Measurements from ENCODE around the gene FBXO31.

FBXO31 gene

DNA sequence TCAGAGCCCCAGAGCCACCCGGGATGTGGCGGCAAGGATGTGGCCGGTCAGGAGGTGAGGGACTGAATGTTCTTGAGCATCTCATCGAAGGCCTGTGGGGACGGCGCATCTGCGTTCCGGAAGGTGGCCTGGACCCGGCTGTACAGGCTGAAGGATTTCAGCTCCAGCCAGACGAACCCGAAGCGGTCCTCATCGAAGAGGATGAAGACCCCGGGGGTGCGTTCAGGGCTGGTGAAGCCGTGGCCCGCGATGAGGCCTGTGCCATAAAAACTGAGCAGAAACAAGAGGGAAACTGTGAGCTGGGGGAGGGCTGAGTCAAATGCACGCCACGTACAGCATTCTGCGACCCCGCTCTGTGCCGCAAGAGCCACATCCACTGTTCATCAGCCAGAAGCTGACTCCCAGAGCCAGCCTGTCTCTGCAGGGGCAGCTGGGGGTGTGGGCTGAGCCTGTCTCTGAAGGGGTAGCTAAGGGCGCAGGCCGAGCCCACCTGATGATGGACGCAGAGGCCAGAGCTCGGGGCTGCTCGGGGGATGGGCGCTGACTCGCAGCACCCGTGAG, 52.3 kb downstream of the FBXO31 start:
- H3K27ac ChIP-seq: no peak overlapping the region
- no peak for DNase-seq (ENCODE audit: low read depth, low spot score)

DNA sequence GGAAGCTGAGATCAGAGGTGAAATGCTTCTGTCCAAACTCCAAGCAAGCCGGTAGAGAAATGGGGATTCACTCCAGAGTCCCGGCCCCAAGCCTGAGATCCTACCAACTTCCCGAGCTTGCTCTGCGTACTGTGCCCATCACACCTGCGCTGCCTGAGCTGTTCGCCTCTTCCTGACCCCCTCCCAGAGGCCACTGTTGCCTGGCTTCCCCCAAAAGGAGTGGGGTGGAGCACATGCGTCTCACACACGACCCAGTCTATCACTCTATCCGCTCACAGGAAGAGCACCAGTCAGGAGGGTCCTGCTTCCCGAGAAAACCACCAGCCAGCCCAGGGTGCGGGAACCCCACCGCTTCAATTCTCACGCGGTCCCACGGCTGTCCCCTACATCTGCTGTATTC, 52.9 kb downstream of the FBXO31 start:
- H3K27ac ChIP-seq: no peak overlapping the region

DNA sequence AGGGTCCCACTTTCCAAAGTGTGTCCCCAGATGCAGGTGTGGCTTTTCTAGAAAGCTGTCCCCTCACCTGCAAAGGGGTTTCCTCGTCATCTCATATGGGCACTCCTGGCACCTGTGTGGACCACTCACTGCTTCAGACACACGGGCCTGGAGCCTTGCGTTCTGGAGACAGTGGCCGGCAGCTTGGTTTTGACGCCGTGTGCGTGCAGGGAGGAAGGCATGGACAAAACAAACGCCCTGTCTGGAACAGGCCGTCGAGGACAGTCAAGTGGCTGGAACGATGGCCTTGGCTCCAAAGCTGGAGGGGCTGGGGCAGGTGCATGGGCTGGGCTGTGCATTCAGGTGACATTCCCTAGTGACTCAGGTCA, 53.3 kb downstream of the FBXO31 start:
- H3K27ac ChIP-seq: no peak overlapping the region
- DNase-seq (ENCODE audit: low read depth, low spot score): no peak

More for the DNA sequence above, 52.9 kb downstream of the FBXO31 start:
- DNase-seq (ENCODE audit: low read depth, low spot score): no peak

DNA sequence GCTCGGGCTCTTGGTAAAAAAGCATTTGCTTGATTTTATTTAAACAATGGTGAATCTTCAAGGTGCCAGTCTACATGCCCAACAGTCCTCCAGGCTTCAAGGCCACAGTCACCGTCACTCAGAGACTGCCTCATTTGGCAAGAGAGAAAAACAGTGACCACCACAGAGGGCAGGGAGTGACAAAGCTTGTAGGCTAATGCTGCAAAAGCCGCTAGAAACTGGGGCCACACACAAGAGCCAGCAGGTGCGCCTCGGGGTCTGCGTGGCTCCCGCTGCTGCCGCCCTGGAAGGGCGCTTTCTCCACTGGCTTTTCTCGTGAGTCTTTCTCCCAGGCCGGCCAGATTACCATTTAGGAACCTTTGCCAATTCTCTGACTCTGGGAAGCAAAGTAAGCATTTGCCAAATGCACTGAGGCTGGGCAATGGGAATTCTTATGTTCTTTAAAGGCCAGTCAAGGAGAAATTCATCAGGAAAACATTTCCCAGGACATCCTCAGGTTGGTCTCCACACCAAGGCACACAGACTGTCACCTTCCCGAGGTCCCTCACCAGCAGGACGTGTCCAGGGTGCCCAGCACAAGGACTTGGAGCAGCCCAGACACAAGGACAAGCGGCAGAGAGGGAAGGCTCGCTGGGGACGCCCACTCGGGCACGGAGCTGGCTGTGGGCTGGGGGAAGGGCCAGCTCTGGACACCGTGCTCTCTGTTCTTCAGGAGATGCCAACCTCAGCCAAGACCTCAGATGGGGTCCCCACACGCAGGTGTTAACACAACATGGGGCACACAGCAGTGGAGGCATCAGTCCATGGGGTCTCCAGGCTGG, 53.9 kb downstream of the FBXO31 start:
- H3K27ac ChIP-seq: no peak overlapping the region
- no peak for DNase-seq (ENCODE audit: low read depth, low spot score)

DNA sequence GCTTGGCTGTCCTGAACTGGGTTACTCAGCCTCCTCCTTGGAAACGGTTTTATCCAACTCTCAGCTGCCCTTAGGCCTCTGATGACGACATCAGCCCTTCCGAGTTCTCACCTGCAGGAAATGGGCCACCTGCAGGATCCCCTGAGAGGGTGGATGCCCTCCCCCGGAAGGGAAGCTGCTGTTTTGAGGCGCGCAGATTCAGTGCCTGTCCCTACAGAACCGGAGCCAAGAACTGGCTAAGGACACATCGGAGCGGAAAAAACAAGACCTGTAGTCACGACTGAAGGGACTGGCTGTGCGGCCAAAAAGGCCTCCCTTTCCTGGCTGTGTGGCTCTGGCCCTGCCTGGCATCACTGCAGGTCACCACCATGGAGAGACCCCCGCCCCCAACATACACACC, 54.7 kb downstream of the FBXO31 start:
- no peak for DNase-seq (ENCODE audit: low read depth, low spot score)
- no peak overlapping the region for H3K27ac ChIP-seq

DNA sequence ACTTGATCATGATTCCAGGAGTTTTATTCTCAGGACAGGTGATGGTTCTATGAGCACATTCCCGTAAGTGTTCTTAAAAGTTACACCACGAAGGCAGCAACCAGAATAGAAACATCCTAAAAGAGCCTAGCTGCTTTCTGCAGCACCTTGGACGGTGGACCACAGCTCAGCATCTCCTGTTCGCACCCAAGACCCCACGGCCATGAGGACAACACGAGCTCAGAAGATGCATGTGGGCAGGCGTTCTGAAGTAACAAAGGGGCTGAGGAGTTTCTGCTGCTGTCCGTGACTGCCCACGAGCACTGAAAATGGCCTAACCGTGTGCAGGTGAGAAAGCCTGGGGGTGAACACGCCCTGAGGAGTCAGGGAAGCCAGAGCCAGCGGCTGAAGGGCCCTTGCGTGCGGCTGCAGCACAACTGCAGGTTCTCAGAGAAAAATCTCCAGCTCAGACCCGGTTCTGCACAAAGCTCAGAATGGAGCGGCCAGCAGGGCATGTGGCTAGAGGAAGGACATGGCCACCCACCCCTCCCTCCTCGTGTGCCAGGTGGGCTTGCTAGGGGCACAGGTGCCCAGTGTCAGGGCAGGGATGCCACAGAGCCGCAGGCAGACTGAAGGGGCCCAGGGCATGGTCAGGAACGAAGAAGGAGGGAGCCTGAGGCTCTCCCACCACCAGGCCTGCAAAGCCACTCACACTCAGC, 55.6 kb downstream of the FBXO31 start:
- no peak overlapping the region for H3K27ac ChIP-seq
- DNase-seq (ENCODE audit: low read depth, low spot score): no peak

DNA sequence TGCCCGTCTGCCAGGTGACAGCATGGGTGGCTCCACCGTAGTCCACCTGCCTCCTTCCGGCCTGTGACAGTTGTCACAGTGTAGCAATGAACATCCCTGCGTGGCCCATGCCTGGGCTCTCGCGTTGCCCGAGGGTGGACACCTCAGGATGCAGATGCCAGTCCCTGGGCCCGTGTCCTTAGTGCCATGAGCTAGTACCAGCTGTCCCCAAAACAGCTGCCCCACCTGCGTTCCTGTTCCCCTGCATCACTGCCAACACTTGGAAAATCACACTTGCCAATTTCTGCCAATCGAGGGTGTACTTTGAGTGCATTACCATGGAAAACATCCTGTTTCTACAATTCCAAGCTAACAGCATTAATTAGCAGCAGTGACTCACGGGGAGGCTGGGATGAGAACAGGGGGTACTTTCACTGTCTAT, 57.4 kb downstream of the FBXO31 start:
- DNase-seq (ENCODE audit: low read depth, low spot score): no peak
- H3K27ac ChIP-seq: no peak overlapping the region

DNA sequence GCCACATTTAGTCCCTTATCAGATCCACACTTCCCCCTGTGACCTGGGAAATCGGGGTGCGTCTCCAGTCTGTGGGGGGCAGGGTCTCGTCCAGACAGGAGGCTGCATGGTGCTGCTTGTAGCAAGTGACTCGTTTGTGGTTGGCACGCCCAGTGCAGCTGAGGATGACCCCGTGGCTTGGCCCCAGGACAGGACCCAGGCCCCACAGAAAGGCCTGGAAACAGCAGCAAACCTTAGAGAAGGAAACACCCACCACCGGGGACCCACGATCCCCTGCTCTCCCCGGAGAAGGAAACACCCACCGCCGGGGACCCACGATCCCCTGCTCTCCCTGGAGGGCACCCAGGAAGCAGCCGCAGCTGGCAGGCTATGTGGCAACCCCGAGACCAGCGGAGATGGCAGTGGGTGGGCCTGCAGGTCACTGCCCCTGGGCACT, 58.1 kb downstream of the FBXO31 start:
- no peak for DNase-seq (ENCODE audit: low read depth, low spot score)
- no peak overlapping the region for H3K27ac ChIP-seq

DNA sequence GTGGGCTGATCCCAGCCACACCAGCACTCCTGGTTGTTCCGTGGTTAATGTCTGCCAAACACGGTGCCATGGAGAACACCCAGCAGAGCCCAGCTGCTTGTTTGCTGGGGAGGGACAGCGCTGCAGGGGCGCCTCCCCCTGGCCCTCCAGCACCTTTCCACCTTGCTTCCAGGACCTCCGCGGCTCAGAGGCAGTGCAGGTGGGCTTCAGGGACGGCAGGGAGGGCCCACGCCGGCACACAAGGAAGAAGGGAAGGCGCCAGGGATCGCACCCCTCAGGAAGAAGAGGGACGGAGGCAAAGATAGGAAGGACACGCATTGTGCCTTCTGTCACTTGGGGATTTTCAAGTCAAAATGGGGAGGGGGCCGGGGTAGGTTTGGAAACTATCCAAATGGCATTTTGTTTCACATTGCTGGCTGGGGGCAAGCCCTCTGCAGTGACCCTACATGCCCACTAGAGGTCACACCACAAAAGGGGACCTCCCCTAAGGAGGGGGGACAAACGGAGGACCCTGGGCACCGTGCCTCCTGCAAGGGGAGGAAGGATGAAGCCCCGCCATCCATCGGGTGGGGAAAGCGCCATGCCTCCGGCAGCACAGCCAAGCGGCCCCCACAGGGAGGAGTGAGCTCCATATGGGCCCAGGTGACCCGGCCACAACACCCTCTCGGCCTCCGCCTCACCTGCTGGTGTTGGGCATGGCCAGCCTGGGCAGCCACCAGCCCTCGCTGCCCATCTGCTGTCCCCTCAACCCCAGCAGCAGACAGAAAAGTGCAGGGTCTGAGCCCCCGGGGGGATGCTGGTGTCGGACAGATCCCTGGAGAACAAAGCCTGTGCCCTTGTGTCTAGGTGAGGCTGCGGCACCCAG, 58.9 kb downstream of the FBXO31 start:
- H3K27ac ChIP-seq: no peak overlapping the region
- no peak for DNase-seq (ENCODE audit: low read depth, low spot score)

DNA sequence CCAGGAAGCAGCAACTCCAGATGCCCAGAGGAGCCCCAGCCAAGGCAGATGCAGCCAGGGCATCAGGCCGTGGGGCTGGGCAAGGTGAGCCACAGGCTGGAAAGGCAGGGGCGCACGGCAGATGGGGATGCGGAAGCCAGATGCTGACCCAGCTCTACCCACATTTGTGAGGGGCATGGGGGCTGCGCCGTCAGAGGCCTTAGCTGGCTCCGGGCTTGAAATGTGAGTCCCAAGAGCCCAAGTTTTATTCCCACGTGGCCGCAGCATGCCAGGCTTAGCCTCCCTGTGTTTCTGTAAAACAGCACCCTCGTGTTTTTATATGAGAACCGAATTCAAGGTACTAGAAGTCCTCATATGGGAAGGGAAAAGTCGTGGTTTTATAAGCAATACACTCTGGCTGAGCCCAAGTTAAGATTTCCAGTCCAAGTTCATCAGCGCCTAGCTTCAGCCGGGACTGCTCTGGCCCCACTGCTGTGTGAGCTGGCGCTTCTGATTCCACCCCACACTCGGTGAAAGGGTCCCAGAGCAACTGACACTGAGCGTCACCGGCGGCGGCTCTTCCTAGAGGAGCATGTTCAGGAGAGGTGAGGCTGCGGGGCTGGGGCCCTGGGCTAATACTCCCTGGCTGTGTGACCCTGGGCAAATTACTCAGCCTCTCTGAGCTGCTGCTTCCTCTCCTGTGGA, 59.7 kb downstream of the FBXO31 start:
- no peak overlapping the region for H3K27ac ChIP-seq
- no peak for DNase-seq (ENCODE audit: low read depth, low spot score)

DNA sequence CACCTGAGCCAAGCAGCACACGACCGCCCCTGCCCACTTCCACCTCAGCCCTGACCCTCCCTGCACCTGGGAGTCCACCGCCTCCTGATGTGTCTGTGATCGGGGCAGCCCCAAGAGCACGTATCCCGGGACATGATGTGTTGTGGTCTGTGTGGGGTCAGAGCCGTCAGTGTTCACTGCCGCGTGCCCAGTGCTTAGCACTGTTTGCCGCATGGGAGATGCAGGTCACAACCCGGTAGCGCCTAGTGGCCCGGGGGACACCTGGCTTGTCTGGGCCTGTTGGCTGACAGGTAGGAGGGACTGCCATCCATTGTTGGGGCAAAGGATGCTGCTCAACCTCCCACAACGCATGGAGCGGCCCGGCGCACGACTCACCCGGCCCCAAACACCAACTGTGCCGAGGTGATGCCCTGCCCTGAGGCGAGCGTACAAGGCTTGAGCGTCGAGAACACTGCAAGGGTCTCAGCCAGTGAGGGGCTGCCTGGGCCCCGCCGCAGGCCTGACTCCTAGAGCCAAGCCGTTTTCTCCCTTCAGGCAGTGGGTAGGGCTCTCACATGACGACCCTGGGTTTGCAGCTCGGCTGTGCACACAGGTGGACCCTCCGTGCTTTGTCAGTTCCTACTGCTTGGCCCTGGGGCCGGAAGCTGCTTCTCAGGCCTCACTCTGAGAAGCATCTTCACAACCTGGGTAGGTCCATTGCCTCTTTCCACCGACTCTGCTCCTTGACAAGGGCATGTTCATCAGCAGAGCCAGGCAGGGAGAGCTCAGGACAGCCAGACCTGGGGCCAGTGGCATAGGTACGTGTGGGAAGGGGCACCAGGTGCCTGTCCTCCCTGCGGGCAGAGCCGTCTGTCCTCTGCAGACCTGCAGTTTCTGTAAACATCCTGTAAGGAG, 60.5 kb downstream of the FBXO31 start:
- DNase-seq (ENCODE audit: low read depth, low spot score): no peak

DNA sequence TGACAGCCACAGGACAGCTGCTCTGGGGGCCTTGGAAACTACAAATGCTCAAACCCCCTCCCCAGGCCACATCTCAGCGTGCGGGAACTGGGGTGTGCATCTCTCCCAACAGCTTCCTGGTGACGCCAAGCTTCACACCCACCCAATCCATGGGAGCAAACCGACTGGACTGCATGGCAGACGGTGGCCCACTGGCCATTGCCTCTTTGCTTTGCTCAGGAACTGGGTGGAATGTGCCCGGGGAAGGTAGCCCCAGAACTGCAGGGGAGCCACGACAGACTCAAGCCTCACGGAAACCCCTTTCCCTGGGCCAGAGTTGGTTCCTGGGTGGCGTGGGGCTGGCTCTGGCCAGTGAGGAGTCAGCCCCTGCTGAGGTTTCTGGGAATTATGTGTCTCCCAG, 61.2 kb downstream of the FBXO31 start:
- H3K27ac ChIP-seq: no peak overlapping the region
- no peak for DNase-seq (ENCODE audit: low read depth, low spot score)

More for the DNA sequence above, 60.5 kb downstream of the FBXO31 start:
- no peak overlapping the region for H3K27ac ChIP-seq

DNA sequence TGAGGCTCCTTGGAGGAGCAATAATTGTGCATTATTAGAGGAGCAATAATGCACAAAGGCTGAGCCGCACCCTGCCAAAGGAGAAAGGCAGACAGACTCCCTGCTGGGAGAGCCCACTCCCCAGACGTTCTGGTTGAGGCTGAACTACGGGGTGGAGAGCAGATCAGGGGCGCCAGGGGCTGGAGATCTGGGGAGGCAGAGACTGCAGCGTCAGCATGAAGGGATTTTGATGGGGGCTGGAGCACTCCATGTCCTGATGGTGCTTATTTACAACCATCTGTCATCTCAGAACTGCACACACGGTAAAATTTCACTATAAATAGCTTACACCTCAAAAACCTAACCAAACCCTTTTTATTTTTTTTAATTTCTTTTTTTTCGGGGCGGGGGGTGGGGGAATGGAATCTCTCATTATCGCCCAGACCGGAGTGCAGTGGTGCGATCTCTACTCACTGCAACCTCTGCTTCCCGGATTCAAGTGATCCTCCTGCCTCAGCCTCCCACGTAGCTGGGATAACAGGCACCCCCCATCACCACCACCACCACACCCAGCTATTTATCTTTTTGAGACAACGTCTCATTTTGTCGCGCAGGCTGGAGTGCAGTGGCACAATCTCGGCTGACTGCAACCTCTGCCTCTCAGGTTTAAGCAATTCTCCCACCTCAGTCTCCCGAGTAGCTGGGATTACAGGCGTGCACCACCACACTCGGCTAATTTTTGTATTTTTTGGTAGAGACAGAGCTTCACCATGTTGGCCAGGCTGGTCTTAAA, 62.1 kb downstream of the FBXO31 start:
- DNase-seq (ENCODE audit: low read depth, low spot score): no peak
- H3K27ac ChIP-seq: no peak overlapping the region

DNA sequence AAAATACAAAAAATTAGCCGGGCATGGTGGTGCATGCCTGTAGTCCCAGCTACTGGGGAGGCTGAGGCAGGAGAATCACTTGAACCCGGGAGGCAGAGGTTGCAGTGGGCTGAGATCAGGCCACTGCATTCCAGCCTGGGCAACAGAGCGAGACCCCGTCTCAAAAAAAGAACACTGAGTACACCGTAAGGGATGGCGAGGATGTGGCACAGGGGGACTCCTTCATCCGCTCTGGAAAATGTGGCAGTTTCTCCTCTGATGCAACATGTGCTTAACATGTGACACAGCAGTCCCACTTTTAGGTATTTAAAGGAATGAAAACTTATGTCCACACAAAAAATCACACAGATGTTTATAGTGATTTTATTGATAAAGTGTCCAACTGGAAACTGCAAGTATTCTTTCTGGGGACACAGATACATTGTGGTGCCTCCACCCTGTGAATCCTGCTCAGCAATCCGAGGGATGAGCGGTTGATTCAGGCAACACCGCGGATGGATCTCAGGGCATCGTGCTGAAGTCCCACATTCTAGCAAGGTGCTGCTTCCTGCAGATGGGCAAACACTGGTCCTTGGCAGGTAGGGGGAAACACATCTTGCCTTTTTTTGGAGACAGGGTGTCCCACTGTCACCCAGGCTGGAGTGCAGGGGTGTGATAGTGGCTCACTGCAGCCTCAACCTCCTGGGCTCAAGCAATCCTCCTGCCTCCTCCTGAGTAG, 62.9 kb downstream of the FBXO31 start:
- H3K27ac ChIP-seq: no peak overlapping the region
- DNase-seq (ENCODE audit: low read depth, low spot score): no peak

DNA sequence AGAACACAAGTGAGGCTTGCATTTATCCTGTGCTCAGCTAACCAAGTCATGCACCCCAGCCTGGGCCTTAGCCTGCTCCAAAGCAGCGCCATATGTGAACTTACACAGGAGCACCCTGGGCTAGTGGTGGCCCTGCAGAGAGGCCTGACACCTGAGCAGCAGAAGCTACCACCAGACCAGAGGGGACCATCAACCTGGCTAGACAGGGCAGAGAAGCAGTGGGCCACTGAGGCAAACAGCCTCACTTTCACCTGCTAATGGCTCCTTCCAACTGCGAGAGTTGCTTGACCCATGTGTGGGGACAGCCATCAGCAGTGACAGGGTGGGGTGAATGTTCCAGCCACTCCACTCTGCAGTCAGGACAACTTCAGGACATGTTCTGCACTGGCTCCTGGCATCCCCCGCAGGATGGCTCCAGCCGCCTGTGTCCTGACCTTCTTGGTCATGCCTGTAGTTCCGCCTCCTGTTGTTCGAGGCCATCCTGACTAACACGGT, 63.5 kb downstream of the FBXO31 start:
- no peak overlapping the region for H3K27ac ChIP-seq
- DNase-seq (ENCODE audit: low read depth, low spot score): no peak

DNA sequence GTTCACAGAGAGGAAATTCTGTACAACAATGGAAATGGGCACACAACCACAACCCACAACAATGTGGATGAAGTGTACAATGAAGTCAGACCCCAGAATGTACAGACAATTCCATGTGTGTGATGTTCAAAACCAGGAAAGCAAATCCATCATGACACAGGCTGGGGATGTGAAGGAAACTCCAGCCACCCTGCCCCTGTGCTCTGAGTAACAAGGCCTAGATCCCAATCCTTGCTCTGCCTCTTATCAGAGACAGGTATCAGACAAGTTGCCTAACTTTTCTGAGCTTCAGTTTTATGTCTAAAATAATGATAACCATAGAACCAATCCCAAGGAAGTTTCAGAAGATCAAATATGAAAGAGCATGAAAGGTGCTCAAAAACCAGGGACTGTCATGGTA, 64.6 kb downstream of the FBXO31 start:
- no peak overlapping the region for H3K27ac ChIP-seq
- DNase-seq (ENCODE audit: low read depth, low spot score): no peak

Measured in epithelial cell of prostate (primary cell).